Panc1 (cell line): Measurements from ENCODE around the gene HTR3E. TPM values are rescaled to one million over a fixed set of nuclear protein-coding genes. Genes with fewer than 3 reads are reported as not detected.
"Not testable (repeated sequence)": the region's sequence is repeated elsewhere in the genome, so short reads cannot be mapped to it uniquely, and the experiment has no call there.

Source experiments
- ATAC-seq: fragments of 200-7000 bp; cut with Tn5 transposase; 2 replicates; pipeline ENCODE4 v1.9.1; 2020; ENCODE audit warnings: mild to moderate bottlenecking, moderate library complexity
- BruUV-seq: library from RNA; stranded (reverse); fragments of 400-500 nt; replicated peaks from 2 replicates; lab custom pipeline; 2021; lab: Mats Ljungman, UMichigan
- CTCF ChIA-PET: fragments of 300-600 bp; sonication (Branson Sonifier 250); formaldehyde crosslinking; loops from one replicate; lab custom pipeline; 2022; ENCODE audit warnings: antibody characterized with exemption; lab: Charles Lee
- POLR2A ChIA-PET: fragments of 300-600 bp; sonication (Branson Sonifier 250); formaldehyde crosslinking; loops from one replicate; lab custom pipeline; 2022; ENCODE audit warnings: antibody characterized with exemption; lab: Charles Lee
- DNase-seq: peaks from one replicate; pipeline ENCODE4 v3.0.0-alpha.2; 2010; ENCODE audit warnings: low read depth, low spot score
- H3K27ac ChIP-seq: 2 replicates; pipeline ENCODE4 v1.5.1; 2011; ENCODE audit warnings: mild to moderate bottlenecking, low read length, inconsistent platforms
- H3K27me3 ChIP-seq: fragments of 200-500 bp; sonication (Bioruptor generic); 2 replicates; pipeline ENCODE4 v1.6.0; 2014; ENCODE audit warnings: low read length, inconsistent platforms; ENCODE audit not compliant: control insufficient read depth, insufficient read depth
- H3K36me3 ChIP-seq: fragments of 200-500 bp; sonication (Bioruptor generic); 2 replicates; pipeline ENCODE4 v1.5.1; 2014; ENCODE audit warnings: inconsistent platforms, mild to moderate bottlenecking, low read length, moderate library complexity; ENCODE audit not compliant: control insufficient read depth, insufficient read depth
- H3K4me1 ChIP-seq: 2 replicates; pipeline ENCODE4 v1.5.1; 2011; ENCODE audit warnings: inconsistent platforms, mild to moderate bottlenecking, low read length, moderate library complexity; ENCODE audit not compliant: control insufficient read depth, insufficient read depth
- H3K4me3 ChIP-seq, 2 experiments: 2 replicates each; pipeline ENCODE4 v1.5.1; 2011 to 2012; ENCODE audit warnings: low read depth in 2 of 2, low read length in 2 of 2, mild to moderate bottlenecking in 2 of 2, inconsistent platforms in 1 of 2, moderate library complexity in 1 of 2
- H3K9me3 ChIP-seq: fragments of 200-500 bp; sonication (Bioruptor generic); 2 replicates; pipeline ENCODE4 v1.5.1; 2014; ENCODE audit warnings: low read depth, mild to moderate bottlenecking, inconsistent platforms, low read length, moderate library complexity; ENCODE audit not compliant: control insufficient read depth, insufficient read depth
- POLR2AphosphoS5 ChIP-seq: IDR thresholded peaks from 2 replicates; pipeline ENCODE4 v1.6.1; 2012; ENCODE audit warnings: mild to moderate bottlenecking, low read depth, low read length, moderate library complexity
- SIN3A ChIP-seq: IDR thresholded peaks from 2 replicates; pipeline ENCODE4 v1.6.1; 2012; ENCODE audit warnings: low read depth, mild to moderate bottlenecking, low read length, moderate library complexity, borderline replicate concordance; ENCODE audit not compliant: insufficient read depth
- TCF7L2 ChIP-seq: IDR thresholded peaks from 2 replicates; pipeline ENCODE4 v1.6.1; 2011; ENCODE audit warnings: mild to moderate bottlenecking, low read depth, low read length, inconsistent platforms
- in situ Hi-C: cut with HindIII; loops from 2 replicates; pipeline ENCODE4 v1.10.0; 2016; ENCODE audit warnings: low sequenced_read_pairs, low pct_unique_long_range_greater_than_20kb
- intact Hi-C: fragments of 100-400 bp; cut with micrococcal nuclease; formaldehyde crosslinking; loops from one replicate; pipeline ENCODE4 v1.10.0; 2022; ENCODE audit not compliant: unreplicated experiment
- total RNA-seq: library from RNA; stranded (reverse); gene quantifications from one replicate; pipeline ENCODE4 v1.2.1, GENCODE V29; 2021; ENCODE audit not compliant: unreplicated experiment
- TF ChIP-seq, protein P1 (sequence below), 2 experiments: IDR thresholded peaks; 2 replicates each; pipeline ENCODE4 v1.6.1; 2011 to 2012; ENCODE audit warnings: low read depth in 2 of 2, control low read depth in 1 of 2, low read length in 1 of 2, mild to moderate bottlenecking in 1 of 2, moderate library complexity in 1 of 2; ENCODE audit not compliant: insufficient read depth in 1 of 2
- TF ChIP-seq, protein P2 (sequence below): fragments of 450-650 bp; IDR thresholded peaks from 2 replicates; pipeline ENCODE4 v1.5.1; 2017; ENCODE audit warnings: mild to moderate bottlenecking

Gene HTR3E
- total RNA-seq, 1 experiment from 2014 or later: not detected

DNA sequence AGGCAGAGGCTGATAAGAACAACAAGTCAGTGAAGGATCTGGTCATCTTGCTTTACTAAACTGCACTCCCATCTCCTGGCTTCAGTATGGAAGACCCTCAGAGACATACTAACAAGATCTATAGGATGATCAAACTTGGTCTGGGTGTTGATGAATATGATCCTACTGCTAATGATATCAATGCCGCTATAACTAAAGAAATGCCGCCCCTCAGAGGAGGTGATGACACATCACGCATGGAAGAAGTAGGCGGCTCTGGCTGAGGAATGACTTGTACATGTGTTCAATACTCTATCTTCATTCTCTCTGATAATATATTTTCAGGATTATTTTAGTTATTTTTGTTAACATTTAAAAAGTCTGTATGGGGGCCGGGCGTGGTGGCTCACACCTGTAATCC lies 20.8 kb downstream of the HTR3E start:
- peak; percentile 66; the same call in 1 of the 2 replicates for ATAC-seq
- in situ Hi-C loops: no loop called here

DNA sequence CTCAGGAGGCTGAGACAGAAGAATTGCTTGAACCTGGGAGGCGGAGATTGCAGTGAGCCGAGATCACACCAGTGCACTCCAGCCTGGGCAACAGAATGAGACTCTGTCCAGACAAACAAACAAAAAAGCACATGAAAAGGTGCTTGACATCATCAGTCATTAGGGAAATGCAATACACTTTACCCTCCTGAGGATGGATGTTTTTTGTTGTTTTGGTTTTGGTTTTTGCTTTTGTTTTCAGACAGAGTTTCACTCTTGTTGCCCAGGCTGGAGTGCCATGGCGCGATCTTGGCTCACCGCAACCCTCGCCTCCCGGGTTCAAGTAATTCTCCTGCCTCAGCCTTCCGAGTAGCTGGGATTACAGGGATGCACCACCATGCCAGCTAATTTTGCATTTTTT lies 24.2 kb downstream of the HTR3E start:
- in situ Hi-C loops, H3K4me3 ChIP-seq, H3K36me3 ChIP-seq, CTCF ChIA-PET, H3K27me3 ChIP-seq, intact Hi-C loops, BruUV-seq, H3K9me3 ChIP-seq, DNase-seq, H3K4me1 ChIP-seq, H3K27ac ChIP-seq, ATAC-seq: not testable (repeated sequence)
- POLR2A ChIA-PET: interaction anchor here (0.5 kb wide), 1 partner anchor 35 kb away, joined by 9 read pairs; no protein-coding TSS in a partner anchor

More for the DNA sequence above, 20.8 kb downstream of the HTR3E start:
- TF ChIP-seq SIN3A (no peak), TCF7L2 (no peak), POLR2AphosphoS5 (no peak)
- TF ChIP-seq, protein P1, sequence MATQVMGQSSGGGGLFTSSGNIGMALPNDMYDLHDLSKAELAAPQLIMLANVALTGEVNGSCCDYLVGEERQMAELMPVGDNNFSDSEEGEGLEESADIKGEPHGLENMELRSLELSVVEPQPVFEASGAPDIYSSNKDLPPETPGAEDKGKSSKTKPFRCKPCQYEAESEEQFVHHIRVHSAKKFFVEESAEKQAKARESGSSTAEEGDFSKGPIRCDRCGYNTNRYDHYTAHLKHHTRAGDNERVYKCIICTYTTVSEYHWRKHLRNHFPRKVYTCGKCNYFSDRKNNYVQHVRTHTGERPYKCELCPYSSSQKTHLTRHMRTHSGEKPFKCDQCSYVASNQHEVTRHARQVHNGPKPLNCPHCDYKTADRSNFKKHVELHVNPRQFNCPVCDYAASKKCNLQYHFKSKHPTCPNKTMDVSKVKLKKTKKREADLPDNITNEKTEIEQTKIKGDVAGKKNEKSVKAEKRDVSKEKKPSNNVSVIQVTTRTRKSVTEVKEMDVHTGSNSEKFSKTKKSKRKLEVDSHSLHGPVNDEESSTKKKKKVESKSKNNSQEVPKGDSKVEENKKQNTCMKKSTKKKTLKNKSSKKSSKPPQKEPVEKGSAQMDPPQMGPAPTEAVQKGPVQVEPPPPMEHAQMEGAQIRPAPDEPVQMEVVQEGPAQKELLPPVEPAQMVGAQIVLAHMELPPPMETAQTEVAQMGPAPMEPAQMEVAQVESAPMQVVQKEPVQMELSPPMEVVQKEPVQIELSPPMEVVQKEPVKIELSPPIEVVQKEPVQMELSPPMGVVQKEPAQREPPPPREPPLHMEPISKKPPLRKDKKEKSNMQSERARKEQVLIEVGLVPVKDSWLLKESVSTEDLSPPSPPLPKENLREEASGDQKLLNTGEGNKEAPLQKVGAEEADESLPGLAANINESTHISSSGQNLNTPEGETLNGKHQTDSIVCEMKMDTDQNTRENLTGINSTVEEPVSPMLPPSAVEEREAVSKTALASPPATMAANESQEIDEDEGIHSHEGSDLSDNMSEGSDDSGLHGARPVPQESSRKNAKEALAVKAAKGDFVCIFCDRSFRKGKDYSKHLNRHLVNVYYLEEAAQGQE (IDR thresholded peaks at IDR 0.05; ENCODE audit: insufficient read depth in 1 of 2, low read depth in 2 of 2, low read length in 1 of 2): no peak
- TF ChIP-seq, protein P2, sequence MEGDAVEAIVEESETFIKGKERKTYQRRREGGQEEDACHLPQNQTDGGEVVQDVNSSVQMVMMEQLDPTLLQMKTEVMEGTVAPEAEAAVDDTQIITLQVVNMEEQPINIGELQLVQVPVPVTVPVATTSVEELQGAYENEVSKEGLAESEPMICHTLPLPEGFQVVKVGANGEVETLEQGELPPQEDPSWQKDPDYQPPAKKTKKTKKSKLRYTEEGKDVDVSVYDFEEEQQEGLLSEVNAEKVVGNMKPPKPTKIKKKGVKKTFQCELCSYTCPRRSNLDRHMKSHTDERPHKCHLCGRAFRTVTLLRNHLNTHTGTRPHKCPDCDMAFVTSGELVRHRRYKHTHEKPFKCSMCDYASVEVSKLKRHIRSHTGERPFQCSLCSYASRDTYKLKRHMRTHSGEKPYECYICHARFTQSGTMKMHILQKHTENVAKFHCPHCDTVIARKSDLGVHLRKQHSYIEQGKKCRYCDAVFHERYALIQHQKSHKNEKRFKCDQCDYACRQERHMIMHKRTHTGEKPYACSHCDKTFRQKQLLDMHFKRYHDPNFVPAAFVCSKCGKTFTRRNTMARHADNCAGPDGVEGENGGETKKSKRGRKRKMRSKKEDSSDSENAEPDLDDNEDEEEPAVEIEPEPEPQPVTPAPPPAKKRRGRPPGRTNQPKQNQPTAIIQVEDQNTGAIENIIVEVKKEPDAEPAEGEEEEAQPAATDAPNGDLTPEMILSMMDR: no peak
- Histone ChIP-seq H3K27me3 (peaks cover 7% of the 10 kb centered on the region; the same call in 1 of the 2 replicates), H3K4me3 (no peak overlapping the region), H3K9me3 (no peaks in the 10 kb centered on the region), H3K4me1 (no peaks in the 10 kb centered on the region), H3K36me3 (no peaks in the 10 kb centered on the region), H3K27ac (no peak overlapping the region)
- BruUV-seq: no TSS peak
- no peak for DNase-seq
- POLR2A ChIA-PET: no interaction called here
- CTCF ChIA-PET: no interaction called here
- intact Hi-C loops: no loop called here

DNA sequence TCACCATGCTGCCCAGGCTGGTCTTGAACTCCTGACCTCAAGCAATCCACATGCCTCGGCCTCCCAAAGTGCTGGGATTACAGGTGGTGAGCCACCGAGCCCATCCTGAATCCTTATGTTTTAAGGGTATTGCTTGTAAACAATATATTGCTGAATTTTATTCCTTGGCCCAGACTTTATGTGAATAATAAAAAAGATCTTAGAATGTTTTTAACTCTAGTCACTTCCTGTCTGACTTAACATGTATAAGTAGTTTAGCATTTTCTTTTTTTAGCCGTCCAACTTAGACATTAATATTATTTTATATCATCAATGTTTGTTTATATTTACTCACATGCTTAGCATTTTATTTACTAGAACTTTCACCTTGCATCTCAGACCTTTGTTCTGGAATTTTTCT lies 29.1 kb downstream of the HTR3E start:
- no TSS peak for BruUV-seq
- TF ChIP-seq POLR2AphosphoS5 (no peak), SIN3A (no peak)
- Histone ChIP-seq H3K36me3 (no peaks in the 10 kb centered on the region), H3K4me1 (no peaks in the 10 kb centered on the region), H3K27me3 (no peaks in the 10 kb centered on the region), H3K9me3 (no peaks in the 10 kb centered on the region), H3K27ac (no peak overlapping the region), H3K4me3 (no peak overlapping the region)
- ChIA-PET POLR2A (no interaction called here), CTCF (interaction anchor here (0.6 kb wide), 1 partner anchor 941 kb away, joined by 3 read pairs; no protein-coding TSS in a partner anchor)
- DNase-seq (no peak), ATAC-seq (no peak)
- in situ Hi-C loops: no loop called here
- intact Hi-C loops: no loop called here
